GM21515 (cell line): ENCODE measurements around the gene CHERP.
"Not testable (repeated sequence)": the region's sequence is repeated elsewhere in the genome, so short reads cannot be mapped to it uniquely, and the experiment has no call there.

Experiments used
- ATAC-seq: cut with Tn5 transposase; IDR thresholded peaks from one replicate; pipeline ENCODE4 v1.9.1; 2021; ENCODE audit not compliant: unreplicated experiment

The CHERP gene

GRCh38 chr19:16576690-16577530 lies 34.7 kb upstream of the CHERP start:
- ATAC-seq = no peak

GRCh38 chr19:16575861-16576689 lies 33.8 kb upstream of the CHERP start:
- no peak for ATAC-seq

GRCh38 chr19:16575282-16575681 lies 33.0 kb upstream of the CHERP start:
- ATAC-seq = no peak

GRCh38 chr19:16573925-16574324 lies 31.7 kb upstream of the CHERP start:
- no peak for ATAC-seq

GRCh38 chr19:16573296-16573695 lies 31.1 kb upstream of the CHERP start:
- no peak for ATAC-seq

- ATAC-seq = peak; percentile 65
Observed at GRCh38 chr19:16572332-16573211, 30.3 kb upstream of the CHERP start, which contains the start of gene SLC35E1. Gene SLC35E1, minus strand, starts transcription at chr19:16572415. Its CDS starts 51 bp downstream, at chr19:16572364.

GRCh38 chr19:16571822-16572331 lies 29.6 kb upstream of the CHERP start:
- peak; percentile 20 for ATAC-seq

- no peak for ATAC-seq
Observed at GRCh38 chr19:16571283-16571682, 29.0 kb upstream of the CHERP start.

GRCh38 chr19:16569609-16570320 lies 27.5 kb upstream of the CHERP start:
- ATAC-seq = no peak

GRCh38 chr19:16566702-16567101 lies 24.5 kb upstream of the CHERP start:
- ATAC-seq = no peak

- no peak for ATAC-seq
Observed at GRCh38 chr19:16566161-16566560, 23.9 kb upstream of the CHERP start.

- ATAC-seq = no peak
Observed at GRCh38 chr19:16564842-16565241, 22.6 kb upstream of the CHERP start.

- ATAC-seq = no peak
Observed at GRCh38 chr19:16562608-16563025, 20.4 kb upstream of the CHERP start.

GRCh38 chr19:16561382-16561781 lies 19.1 kb upstream of the CHERP start:
- no peak for ATAC-seq

GRCh38 chr19:16559780-16560276 lies 17.6 kb upstream of the CHERP start:
- ATAC-seq = no peak

GRCh38 chr19:16554776-16555175 lies 12.5 kb upstream of the CHERP start:
- no peak for ATAC-seq

- not testable (repeated sequence) for ATAC-seq
Observed at GRCh38 chr19:16551902-16552301, 9.7 kb upstream of the CHERP start.

- ATAC-seq = no peak
Observed at GRCh38 chr19:16548956-16549355, 6.7 kb upstream of the CHERP start.

GRCh38 chr19:16544473-16545231 lies 2.4 kb upstream of the CHERP start:
- ATAC-seq = no peak
